Measurements from ENCODE around the gene BZW1.

The BZW1 gene

GRCh38 chr2:200871151-200871550 is 59.4 kb downstream of the BZW1 start:
- H3K9me2 ChIP-seq (replicated peaks; ENCODE audit: low read depth, low read length), result no peaks in the 10 kb centered on the region
- H3K27me3 ChIP-seq (ENCODE audit: insufficient read depth, low read length, poor library complexity, severe bottlenecking), result no peaks in the 10 kb centered on the region
- no peak overlapping the region for H2AFZ ChIP-seq (ENCODE audit: low read length)
- no peak overlapping the region for H3K4me2 ChIP-seq (ENCODE audit: low read depth, low read length, poor library complexity, severe bottlenecking)
- H3K4me1 ChIP-seq (ENCODE audit: insufficient read depth, low read length, poor library complexity, severe bottlenecking), result no peaks in the 10 kb centered on the region
- H3K79me2 ChIP-seq (ENCODE audit: insufficient read depth, low read length), result no peaks in the 10 kb centered on the region
- H3K9ac ChIP-seq (ENCODE audit: low read depth, low read length, poor library complexity, severe bottlenecking), result no peak overlapping the region
- peaks cover 40% of the 10 kb centered on the region; the same call in 1 of the 2 replicates for H3K36me3 ChIP-seq (ENCODE audit: insufficient read depth, low read length)
- no peak for TF ChIP-seq CTCF (conservative IDR thresholded peaks at IDR 0.05; ENCODE audit: low read length)
- TF ChIP-seq EZH2phosphoT487 (IDR thresholded peaks at IDR 0.05; ENCODE audit: borderline replicate concordance), result no peak
- H3F3A ChIP-seq (ENCODE audit: low read depth), result no peaks in the 10 kb centered on the region
- no peaks in the 10 kb centered on the region for H4K20me1 ChIP-seq (ENCODE audit: insufficient read depth, low read length, poor library complexity, severe bottlenecking)
- H3K4me3 ChIP-seq (ENCODE audit: low read length, poor library complexity, severe bottlenecking), result no peak overlapping the region
- no peaks in the 10 kb centered on the region for H3K9me3 ChIP-seq (ENCODE audit: insufficient read depth, low read depth, low read length)

- H3K9ac ChIP-seq (ENCODE audit: low read depth, low read length, poor library complexity, severe bottlenecking), result no peak overlapping the region
- no peaks in the 10 kb centered on the region for H3K9me2 ChIP-seq (replicated peaks; ENCODE audit: low read depth, low read length)
- no peaks in the 10 kb centered on the region for H3K79me2 ChIP-seq (ENCODE audit: insufficient read depth, low read length)
- no peak overlapping the region for H3K4me2 ChIP-seq (ENCODE audit: low read depth, low read length, poor library complexity, severe bottlenecking)
- H3K27me3 ChIP-seq (ENCODE audit: insufficient read depth, low read length, poor library complexity, severe bottlenecking), result no peaks in the 10 kb centered on the region
- no peaks in the 10 kb centered on the region for H3F3A ChIP-seq (ENCODE audit: low read depth)
- H2AFZ ChIP-seq (ENCODE audit: low read length), result no peak overlapping the region
- TF ChIP-seq EZH2phosphoT487 (IDR thresholded peaks at IDR 0.05; ENCODE audit: borderline replicate concordance) (no peak), CTCF (conservative IDR thresholded peaks at IDR 0.05; ENCODE audit: low read length) (no peak)
- H3K4me1 ChIP-seq (ENCODE audit: insufficient read depth, low read length, poor library complexity, severe bottlenecking), result no peaks in the 10 kb centered on the region
- peaks cover 53% of the 10 kb centered on the region; the same call in 1 of the 2 replicates for H3K36me3 ChIP-seq (ENCODE audit: insufficient read depth, low read length)
- H3K9me3 ChIP-seq (ENCODE audit: insufficient read depth, low read depth, low read length), result no peaks in the 10 kb centered on the region
- no peak overlapping the region for H3K4me3 ChIP-seq (ENCODE audit: low read length, poor library complexity, severe bottlenecking)
- H4K20me1 ChIP-seq (ENCODE audit: insufficient read depth, low read length, poor library complexity, severe bottlenecking), result no peaks in the 10 kb centered on the region
Measured at GRCh38 chr2:200873560-200873959, 61.9 kb downstream of the BZW1 start.
